Trophoblast cell (in vitro differentiated cells and primary cell): ENCODE results near the gene MPP1.
"Not testable (repeated sequence)": the region's sequence is repeated elsewhere in the genome, so short reads cannot be mapped to it uniquely, and the experiment has no call there.

Experiments used
- DNase-seq, 2 donors: peaks; one replicate each; pipeline ENCODE4 v3.0.0-alpha.2; 2016
- H2AFZ ChIP-seq: 2 replicates; pipeline ENCODE4 v1.6.1; 2013; ENCODE audit warnings: low read length, moderate library complexity, mild to moderate bottlenecking; ENCODE audit not compliant: insufficient read depth, poor library complexity
- H2AK5ac ChIP-seq: 2 replicates; pipeline ENCODE4 v1.6.1; 2013; ENCODE audit warnings: mild to moderate bottlenecking, low read length
- H2BK120ac ChIP-seq: 2 replicates; pipeline ENCODE4 v1.6.1; 2013; ENCODE audit warnings: low read length, mild to moderate bottlenecking, moderate library complexity; ENCODE audit not compliant: insufficient read depth, poor library complexity
- H2BK12ac ChIP-seq: 2 replicates; pipeline ENCODE4 v1.6.1; 2013; ENCODE audit warnings: mild to moderate bottlenecking, low read length, moderate library complexity
- H2BK5ac ChIP-seq: 2 replicates; pipeline ENCODE4 v1.6.1; 2013; ENCODE audit warnings: low read length, low read depth, moderate library complexity, mild to moderate bottlenecking; ENCODE audit not compliant: poor library complexity
- H3K14ac ChIP-seq: 2 replicates; pipeline ENCODE4 v1.6.1; 2013; ENCODE audit warnings: mild to moderate bottlenecking, low read length
- H3K18ac ChIP-seq: 2 replicates; pipeline ENCODE4 v1.6.1; 2013; ENCODE audit warnings: mild to moderate bottlenecking, low read length
- H3K23ac ChIP-seq: 2 replicates; pipeline ENCODE4 v1.6.1; 2013; ENCODE audit warnings: low read length
- H3K27ac ChIP-seq: 2 replicates; pipeline ENCODE4 v1.5.1; 2013; ENCODE audit warnings: low read depth, mild to moderate bottlenecking, inconsistent platforms, low read length, moderate library complexity
- H3K27me3 ChIP-seq: 2 replicates; pipeline ENCODE4 v1.6.1; 2013; ENCODE audit warnings: inconsistent platforms, mild to moderate bottlenecking, low read length, moderate library complexity; ENCODE audit not compliant: insufficient read depth
- H3K36me3 ChIP-seq, 2 experiments: 1 replicate in 1 of 2; 2 replicates in 1 of 2; pipeline ENCODE4 v1.6.1; 2013; ENCODE audit warnings: low read length in 2 of 2, mild to moderate bottlenecking in 2 of 2, moderate library complexity in 1 of 2; ENCODE audit not compliant: insufficient read depth in 2 of 2, control insufficient read depth in 1 of 2
- H3K4ac ChIP-seq: 2 replicates; pipeline ENCODE4 v1.6.1; 2013; ENCODE audit warnings: low read depth, mild to moderate bottlenecking, low read length, moderate library complexity
- H3K4me1 ChIP-seq, 2 experiments: 1 replicate in 1 of 2; 2 replicates in 1 of 2; pipeline ENCODE4 v1.6.1; 2013; ENCODE audit warnings: low read length in 2 of 2, mild to moderate bottlenecking in 2 of 2, moderate library complexity in 1 of 2; ENCODE audit not compliant: insufficient read depth in 2 of 2, control insufficient read depth in 1 of 2
- H3K4me2 ChIP-seq: 2 replicates; pipeline ENCODE4 v1.6.1; 2013; ENCODE audit warnings: inconsistent platforms, mild to moderate bottlenecking, low read length, moderate library complexity
- H3K4me3 ChIP-seq: 2 replicates; pipeline ENCODE4 v1.5.1; 2013; ENCODE audit warnings: mild to moderate bottlenecking, low read depth, low read length, inconsistent platforms
- H3K79me1 ChIP-seq: one replicate; pipeline ENCODE4 v1.6.1; 2013; ENCODE audit warnings: low read length
- H3K79me2 ChIP-seq: 2 replicates; pipeline ENCODE4 v1.6.1; 2013; ENCODE audit warnings: low read length, mild to moderate bottlenecking; ENCODE audit not compliant: control insufficient read depth, insufficient read depth, poor library complexity
- H3K9ac ChIP-seq: 2 replicates; pipeline ENCODE4 v1.6.1; 2013; ENCODE audit warnings: mild to moderate bottlenecking, low read length
- H3K9me3 ChIP-seq: 2 replicates; pipeline ENCODE4 v1.6.1; 2013; ENCODE audit warnings: low read depth, mild to moderate bottlenecking, control low read depth, inconsistent platforms, low read length; ENCODE audit not compliant: insufficient read depth
- H4K12ac ChIP-seq: 2 replicates; pipeline ENCODE4 v1.6.1; 2013; ENCODE audit warnings: low read depth, mild to moderate bottlenecking, low read length, moderate library complexity
- H4K8ac ChIP-seq: 2 replicates; pipeline ENCODE4 v1.6.1; 2013; ENCODE audit warnings: low read depth, mild to moderate bottlenecking, low read length, moderate library complexity
- H4K91ac ChIP-seq: one replicate; pipeline ENCODE4 v1.6.1; 2013; ENCODE audit warnings: low read depth, mild to moderate bottlenecking, low read length, moderate library complexity
- WGBS: extraction: QIAGEN DNeasy Blood & Tissue Kit; methylation state at CpG from one replicate; pipeline ENCODE4 v1.1.7; 2013; ENCODE audit warnings: missing lambda C conversion rate; ENCODE audit not compliant: insufficient read length, insufficient coverage; ENCODE audit errors: extremely low coverage; 5-methylcytosine and 5-hydroxymethylcytosine counted together

The MPP1 gene

DNA sequence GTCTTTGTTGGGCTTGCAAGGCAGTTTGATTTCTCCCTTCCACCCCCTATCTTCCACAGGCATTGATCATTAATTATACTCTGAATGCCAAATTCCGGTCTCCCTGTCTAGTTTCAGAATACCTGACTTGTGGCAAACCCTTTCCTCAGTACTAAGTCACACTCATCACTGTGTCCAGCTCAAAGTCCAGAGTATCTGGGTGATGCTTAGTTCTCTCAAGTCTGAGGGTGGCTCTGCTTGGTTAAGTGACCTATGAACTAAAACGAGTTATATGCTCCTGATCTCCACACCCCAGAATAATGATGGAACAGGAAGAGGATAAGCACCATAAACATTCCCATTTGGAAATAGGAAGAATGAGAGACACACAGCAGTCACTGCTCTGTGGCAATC is 22.7 kb upstream of the MPP1 start:
- H3K23ac ChIP-seq = no peak overlapping the region
- H3K18ac ChIP-seq = no peak overlapping the region
- H2BK12ac ChIP-seq = no peak overlapping the region
- H3K14ac ChIP-seq = no peak overlapping the region
- no peak overlapping the region for H3K4me3 ChIP-seq
- no peak overlapping the region for H3K4ac ChIP-seq
- no peak overlapping the region for H4K12ac ChIP-seq
- no peak overlapping the region for H2AFZ ChIP-seq
- H2BK5ac ChIP-seq = no peak overlapping the region
- H2AK5ac ChIP-seq = no peak overlapping the region
- no peaks in the 10 kb centered on the region for H3K4me1 ChIP-seq
- H2BK120ac ChIP-seq = no peak overlapping the region
- H4K91ac ChIP-seq = no peak overlapping the region
- no peaks in the 10 kb centered on the region for H3K79me2 ChIP-seq
- H3K4me2 ChIP-seq = no peak overlapping the region
- H3K27me3 ChIP-seq = no peaks in the 10 kb centered on the region
- H3K9ac ChIP-seq = no peak overlapping the region
- no CpG with 5 or more reads among the region's 2 CpGs for WGBS
- no peaks in the 10 kb centered on the region for H3K36me3 ChIP-seq
- no peak overlapping the region for H3K27ac ChIP-seq
- H4K8ac ChIP-seq = no peak overlapping the region
- no peaks in the 10 kb centered on the region for H3K9me3 ChIP-seq
- no peaks in the 10 kb centered on the region for H3K79me1 ChIP-seq
- no peak for DNase-seq

DNA sequence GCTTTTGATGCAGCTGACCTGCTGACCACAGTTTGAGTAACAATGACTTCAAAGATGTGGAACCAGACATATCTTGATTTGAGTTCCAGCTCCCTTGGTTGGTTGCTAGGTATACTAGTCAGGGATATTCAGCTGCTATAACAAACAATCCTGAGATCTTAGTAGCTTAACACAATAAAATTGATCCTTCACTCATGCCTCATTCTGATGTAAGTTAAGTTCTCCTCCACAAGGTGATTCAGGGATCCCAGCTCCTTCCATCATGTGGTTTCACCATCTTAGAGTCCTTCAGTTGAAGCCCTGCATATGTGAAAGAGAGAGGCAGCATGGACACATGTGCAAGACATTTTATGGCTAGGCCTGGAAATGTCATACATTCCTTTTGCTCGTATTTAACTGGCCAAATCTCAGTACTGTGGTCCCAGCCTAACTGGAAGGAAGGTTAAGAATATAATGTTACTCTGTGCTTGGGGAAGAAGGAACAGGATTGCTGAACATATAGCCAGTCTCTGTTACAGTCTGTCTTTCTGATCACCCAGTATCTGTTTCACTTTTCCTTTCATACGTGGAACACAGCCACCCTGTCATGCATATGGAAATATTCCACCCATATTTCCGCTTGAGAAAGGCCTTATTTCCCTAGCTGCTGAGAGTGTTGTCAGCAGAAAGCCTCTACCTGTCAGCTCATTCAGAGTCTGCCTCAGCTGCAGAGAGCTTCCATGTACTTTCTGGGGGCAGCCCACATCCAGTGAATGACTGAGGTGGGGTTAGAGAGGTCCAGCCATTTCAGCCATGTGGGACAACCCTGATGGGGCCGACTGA is 22.1 kb upstream of the MPP1 start:
- Histone ChIP-seq H4K8ac (no peak overlapping the region), H3K23ac (no peak overlapping the region), H3K4me3 (no peak overlapping the region), H3K4me1 (no peaks in the 10 kb centered on the region), H3K18ac (no peak overlapping the region), H3K4ac (no peak overlapping the region), H2BK12ac (no peak overlapping the region), H3K14ac (no peak overlapping the region), H3K79me1 (no peaks in the 10 kb centered on the region), H3K9me3 (no peaks in the 10 kb centered on the region), H3K79me2 (no peaks in the 10 kb centered on the region), H3K27ac (no peak overlapping the region), H2BK5ac (no peak overlapping the region), H3K36me3 (no peaks in the 10 kb centered on the region), H3K9ac (no peak overlapping the region), H2BK120ac (no peak overlapping the region), H2AFZ (no peak overlapping the region), H2AK5ac (no peak overlapping the region), H4K12ac (no peak overlapping the region), H3K27me3 (no peaks in the 10 kb centered on the region), H4K91ac (no peak overlapping the region), H3K4me2 (no peak overlapping the region)
- no peak for DNase-seq
- WGBS = no CpG with 5 or more reads among the region's 4 CpGs

DNA sequence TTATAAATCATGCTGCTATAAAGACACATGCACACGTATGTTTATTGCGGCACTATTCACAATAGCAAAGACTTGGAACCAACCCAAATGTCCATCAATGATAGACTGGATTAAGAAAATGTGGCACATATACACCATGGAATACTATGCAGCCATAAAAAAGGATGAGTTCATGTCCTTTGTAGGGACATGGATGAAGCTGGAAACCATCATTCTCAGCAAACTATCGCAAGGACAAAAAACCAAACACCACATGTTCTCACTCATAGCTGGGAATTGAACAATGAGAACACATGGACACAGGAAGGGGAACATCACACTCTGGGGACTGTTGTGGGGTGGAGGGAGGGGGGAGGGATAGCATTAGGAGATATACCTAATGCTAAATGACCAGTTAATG is 20.3 kb upstream of the MPP1 start:
- H4K12ac ChIP-seq, H3K9me3 ChIP-seq, H3K27me3 ChIP-seq, H3K4me2 ChIP-seq, H3K27ac ChIP-seq, H4K91ac ChIP-seq, H3K4me3 ChIP-seq, H3K36me3 ChIP-seq, H3K23ac ChIP-seq, H2AK5ac ChIP-seq, H3K9ac ChIP-seq, H3K14ac ChIP-seq, H2BK12ac ChIP-seq, H4K8ac ChIP-seq, H2BK5ac ChIP-seq, H3K4ac ChIP-seq, H3K79me1 ChIP-seq, H3K18ac ChIP-seq, H2BK120ac ChIP-seq, H3K4me1 ChIP-seq, H2AFZ ChIP-seq, H3K79me2 ChIP-seq, DNase-seq: not testable (repeated sequence)
- no CpG with 5 or more reads among the region's 3 CpGs for WGBS

DNA sequence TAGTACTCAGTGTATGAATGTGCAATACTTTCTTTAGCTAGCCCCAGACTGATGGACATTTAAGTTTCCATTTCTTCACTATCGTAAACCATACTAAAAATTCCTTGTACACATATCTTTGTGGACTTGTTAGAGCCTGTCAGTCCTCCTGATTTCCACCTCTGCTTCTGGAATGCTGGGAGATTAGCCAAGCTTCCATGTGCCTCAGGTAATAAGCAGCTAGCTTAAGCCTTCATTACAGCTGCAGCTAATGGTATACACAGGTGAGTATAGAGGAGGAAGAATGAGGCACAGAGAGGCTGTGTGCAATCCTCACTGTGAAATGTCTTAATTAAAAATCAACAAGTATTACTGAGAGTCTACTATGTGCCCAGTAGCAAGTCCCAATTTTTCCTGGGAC is 19.4 kb upstream of the MPP1 start:
- Histone ChIP-seq H2BK5ac (no peak overlapping the region), H3K4ac (no peak overlapping the region)
- WGBS = no CpG with 5 or more reads among the region's 1 CpG

More for the DNA sequence above, 19.4 kb upstream of the MPP1 start:
- no peaks in the 10 kb centered on the region for H3K9me3 ChIP-seq
- no peaks in the 10 kb centered on the region for H3K27me3 ChIP-seq
- H3K27ac ChIP-seq = no peak overlapping the region
- H3K14ac ChIP-seq = no peak overlapping the region
- H3K4me3 ChIP-seq = no peak overlapping the region
- H3K18ac ChIP-seq = no peak overlapping the region
- H4K91ac ChIP-seq = no peak overlapping the region
- no peak overlapping the region for H2AK5ac ChIP-seq
- H2BK12ac ChIP-seq = no peak overlapping the region
- no peak overlapping the region for H4K8ac ChIP-seq
- H3K4me1 ChIP-seq = no peaks in the 10 kb centered on the region
- peak; percentile 51 to 68 for DNase-seq
- no peak overlapping the region for H3K23ac ChIP-seq
- no peaks in the 10 kb centered on the region for H3K79me2 ChIP-seq
- no peaks in the 10 kb centered on the region for H3K36me3 ChIP-seq
- no peak overlapping the region for H2BK120ac ChIP-seq
- no peak overlapping the region for H4K12ac ChIP-seq
- no peak overlapping the region for H2AFZ ChIP-seq
- no peak overlapping the region for H3K9ac ChIP-seq
- no peaks in the 10 kb centered on the region for H3K79me1 ChIP-seq
- no peak overlapping the region for H3K4me2 ChIP-seq
